ENCODE results near the gene RNASE8. TPM values are rescaled to one million over a fixed set of nuclear protein-coding genes. Genes with fewer than 3 reads are reported as not detected.

Gene RNASE8
- polyA plus RNA-seq, 4 donors, result not detected

DNA sequence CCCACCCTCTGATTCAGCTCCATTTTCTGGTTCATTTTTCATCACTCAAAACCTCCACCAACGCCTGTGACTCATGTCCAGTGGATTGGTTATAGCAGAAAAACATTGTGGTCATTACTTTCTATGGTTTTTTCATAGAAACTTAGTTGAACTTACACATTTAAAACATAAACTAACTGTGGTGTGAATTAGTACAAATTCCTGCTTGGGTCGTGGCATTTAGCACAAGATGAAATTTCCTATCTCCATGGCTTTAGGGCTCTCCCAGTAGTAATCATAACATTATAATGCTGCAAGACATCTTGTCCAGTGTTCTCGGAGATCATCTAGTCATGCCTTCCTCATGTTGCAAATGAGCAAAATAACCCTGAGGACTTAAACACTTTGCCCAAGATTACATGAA lies 8.3 kb upstream of the RNASE8 start:
- DNase-seq (ENCODE audit: low read depth in 4 of 4, low spot score in 3 of 4), result no peak

DNA sequence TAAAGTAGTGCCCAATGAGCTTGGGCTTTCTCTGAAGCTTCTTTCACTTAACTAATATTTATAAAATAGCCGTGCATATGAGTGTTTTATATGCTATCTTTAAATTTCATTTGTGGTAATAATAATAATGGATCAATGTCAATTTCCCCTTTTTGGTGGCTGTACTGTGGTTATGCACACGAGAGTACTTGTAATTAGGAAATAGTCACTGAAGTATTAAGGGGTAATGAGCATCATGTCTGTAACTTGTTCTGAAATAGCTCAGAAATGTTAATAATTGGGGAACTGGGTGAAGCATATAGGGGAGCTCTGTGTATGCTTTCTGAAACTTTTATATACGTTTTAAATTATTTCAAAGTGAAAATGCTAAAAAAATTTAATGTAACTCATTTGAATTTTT lies 7.0 kb upstream of the RNASE8 start:
- no peak for DNase-seq (ENCODE audit: low read depth in 4 of 4, low spot score in 3 of 4)

DNA sequence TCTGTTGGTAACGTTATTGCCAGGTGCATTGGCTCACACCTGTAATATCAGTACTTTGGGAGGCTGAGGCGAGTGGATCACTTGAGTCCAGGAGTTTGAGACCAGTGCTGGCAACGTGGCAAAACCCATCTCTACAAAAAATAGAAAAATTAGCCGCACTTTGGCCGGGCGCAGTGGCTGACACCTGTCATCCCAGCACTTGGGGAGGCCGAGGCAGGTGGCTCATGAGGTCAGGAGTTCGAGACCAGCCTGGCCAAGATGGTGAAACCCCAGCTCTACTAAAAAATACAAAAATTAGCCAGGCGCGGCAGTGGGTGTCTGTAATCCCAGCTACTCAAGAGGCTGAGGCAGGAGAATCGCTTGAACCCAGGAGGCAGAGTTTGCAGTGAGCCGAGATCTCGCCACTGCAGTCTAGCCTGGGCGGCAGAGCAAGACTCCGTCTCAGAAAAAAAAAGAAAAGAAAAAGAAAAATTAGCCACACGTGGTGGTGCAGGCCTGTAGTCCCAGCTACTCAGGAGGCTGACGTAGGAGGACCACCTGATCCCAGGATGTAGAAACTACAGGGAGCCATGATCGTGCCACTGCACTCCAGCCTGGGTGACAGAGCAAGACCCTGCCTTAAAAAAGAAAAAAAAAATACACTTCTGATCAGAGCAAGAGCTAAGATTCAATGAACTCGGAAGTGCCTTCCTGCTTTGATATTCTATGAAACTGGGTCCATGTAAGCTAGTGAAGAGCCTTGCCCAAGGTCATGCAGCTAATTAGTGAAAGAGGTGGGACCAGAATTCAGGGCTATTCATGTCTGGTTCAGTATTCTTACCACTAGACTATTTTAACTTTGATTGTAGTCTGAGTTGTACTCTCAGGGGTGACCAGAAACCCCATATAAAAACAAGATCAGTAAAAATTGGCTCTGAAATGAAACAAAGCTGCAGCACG lies 4.2 kb upstream of the RNASE8 start:
- no peak for DNase-seq (ENCODE audit: low read depth in 4 of 4, low spot score in 3 of 4)

DNA sequence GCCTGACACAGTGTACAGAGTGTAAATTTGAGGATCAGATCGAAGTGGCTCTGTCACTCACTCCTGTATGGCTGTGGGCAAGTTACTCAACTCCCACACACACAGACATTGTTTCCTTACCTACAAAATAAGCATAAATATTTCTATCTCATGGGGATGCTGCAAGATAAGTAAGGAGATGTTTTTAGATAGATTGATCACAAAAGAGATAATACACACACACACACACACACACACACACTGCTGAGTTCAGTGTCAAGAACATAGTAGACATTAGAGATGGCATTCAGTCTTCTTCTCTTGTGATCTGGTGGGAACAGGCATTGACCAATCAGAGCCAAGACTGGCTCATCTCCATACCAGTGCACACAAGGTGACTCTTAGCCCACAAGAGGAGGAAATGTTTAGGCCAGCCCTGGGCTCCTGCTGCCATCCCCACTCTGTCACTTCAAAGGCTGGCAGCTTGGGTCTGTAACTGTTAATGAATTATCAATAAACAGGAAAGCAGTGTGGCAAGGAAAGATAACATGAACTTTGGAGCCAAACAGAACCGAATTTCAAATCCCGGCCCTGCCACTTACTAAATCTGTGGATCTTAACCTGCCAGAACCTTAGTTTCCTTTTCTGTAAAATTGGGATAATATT lies 3.4 kb upstream of the RNASE8 start:
- DNase-seq (ENCODE audit: low read depth in 4 of 4, low spot score in 3 of 4), result no peak

DNA sequence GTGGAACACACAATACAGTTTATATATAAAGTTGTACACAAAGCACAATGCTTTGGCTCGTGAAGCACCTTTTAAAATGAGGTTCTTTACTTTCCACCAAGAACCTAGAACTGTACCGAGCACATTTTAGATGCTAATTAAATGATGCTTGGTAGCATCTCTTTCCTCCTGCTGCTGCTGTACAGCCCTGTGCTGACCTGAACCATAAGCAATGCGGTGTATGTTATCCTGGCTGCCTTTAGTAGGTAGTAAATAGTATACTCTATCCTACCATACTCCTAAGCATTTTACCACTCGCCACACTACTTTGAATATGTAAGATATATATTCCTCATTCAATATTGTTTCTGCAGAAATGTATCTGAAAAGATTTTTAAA lies 2.9 kb upstream of the RNASE8 start:
- DNase-seq (ENCODE audit: low read depth in 4 of 4, low spot score in 3 of 4), result no peak

DNA sequence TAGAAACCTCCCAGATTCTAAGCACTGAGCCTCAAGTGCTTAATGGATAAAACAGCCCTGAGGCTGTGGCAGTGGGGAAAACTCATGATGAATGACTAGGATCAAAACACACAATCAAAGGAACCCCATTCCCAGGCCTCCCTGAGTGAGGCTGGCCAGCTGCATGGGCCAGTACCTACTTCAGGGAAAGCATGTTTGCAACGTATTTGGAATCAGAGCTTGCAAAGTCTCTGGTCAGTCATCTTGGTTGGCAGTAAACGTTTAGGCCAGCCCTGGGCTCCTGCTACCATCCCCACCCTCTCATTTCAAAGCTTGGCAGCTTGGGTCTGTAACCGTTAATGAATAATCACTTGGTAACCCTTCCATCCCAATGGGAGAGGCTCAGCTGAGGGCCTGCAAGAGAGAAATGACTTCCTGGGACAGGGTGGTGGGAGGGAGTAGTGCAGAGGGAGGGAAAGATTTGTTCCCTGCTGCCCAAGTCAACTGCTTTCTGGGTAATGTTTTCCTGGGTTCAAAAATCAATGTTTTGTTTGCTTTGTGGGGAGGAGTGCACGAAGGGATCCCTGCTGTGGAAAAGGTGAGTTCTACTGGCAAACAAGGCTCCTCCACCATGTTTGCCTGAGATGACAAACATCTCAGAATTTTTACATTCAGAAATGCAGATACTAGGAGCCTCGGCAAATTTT lies 2.0 kb upstream of the RNASE8 start:
- no peak for DNase-seq (ENCODE audit: low read depth in 4 of 4, low spot score in 3 of 4)

DNA sequence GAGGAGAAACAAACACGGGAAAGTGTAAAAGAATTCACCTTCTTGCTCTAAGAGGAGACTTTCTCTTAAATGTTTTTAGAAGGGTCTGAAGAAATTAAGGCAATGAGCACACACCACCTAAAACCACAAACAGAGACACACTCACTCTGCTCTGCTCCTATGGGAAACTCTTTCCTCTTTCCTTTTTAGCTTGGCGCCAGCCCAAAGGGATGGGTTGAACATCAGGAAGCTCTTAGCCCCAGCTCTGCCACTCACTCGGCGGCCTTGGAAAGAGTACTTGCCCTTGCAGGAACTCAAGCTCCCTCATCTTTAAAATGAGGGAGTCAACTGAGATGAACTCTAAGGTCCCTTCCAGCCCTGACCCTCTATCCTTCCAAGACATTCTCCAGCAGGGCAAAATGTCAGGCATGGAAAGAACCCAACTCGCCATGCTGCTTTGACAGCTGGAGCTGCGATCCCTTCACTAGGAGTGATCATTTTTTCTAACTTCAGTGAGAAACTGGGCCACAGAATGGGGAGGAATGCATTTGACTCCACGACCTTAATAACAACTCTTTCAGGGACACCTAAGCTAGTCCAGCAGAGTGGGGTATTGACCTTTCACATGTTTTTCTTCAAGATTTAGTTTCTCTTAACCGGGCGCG lies 980 bp upstream of the RNASE8 start:
- DNase-seq (ENCODE audit: low read depth in 4 of 4, low spot score in 3 of 4), result no peak

DNA sequence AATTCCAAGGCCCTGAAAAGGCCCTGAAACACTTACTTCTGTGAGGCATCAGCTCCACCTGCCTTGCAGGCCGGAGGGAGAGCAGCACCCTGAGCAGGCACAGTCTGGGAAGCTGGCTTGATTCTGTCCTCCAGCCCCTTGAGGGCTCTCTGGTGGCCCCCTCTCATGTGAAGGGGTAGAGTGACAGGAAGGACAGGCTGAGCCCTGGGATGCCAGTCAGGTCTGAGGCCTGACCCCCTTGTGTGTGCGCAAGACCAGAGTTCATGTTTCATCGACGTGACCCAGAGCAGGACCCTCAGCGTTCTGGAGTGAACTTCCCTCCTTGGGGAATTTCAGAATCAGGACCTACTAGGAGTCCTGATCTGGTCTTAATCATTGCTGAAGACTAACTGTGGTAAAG lies 1.3 kb downstream of the RNASE8 start:
- no peak for DNase-seq (ENCODE audit: low read depth in 4 of 4, low spot score in 3 of 4)

DNA sequence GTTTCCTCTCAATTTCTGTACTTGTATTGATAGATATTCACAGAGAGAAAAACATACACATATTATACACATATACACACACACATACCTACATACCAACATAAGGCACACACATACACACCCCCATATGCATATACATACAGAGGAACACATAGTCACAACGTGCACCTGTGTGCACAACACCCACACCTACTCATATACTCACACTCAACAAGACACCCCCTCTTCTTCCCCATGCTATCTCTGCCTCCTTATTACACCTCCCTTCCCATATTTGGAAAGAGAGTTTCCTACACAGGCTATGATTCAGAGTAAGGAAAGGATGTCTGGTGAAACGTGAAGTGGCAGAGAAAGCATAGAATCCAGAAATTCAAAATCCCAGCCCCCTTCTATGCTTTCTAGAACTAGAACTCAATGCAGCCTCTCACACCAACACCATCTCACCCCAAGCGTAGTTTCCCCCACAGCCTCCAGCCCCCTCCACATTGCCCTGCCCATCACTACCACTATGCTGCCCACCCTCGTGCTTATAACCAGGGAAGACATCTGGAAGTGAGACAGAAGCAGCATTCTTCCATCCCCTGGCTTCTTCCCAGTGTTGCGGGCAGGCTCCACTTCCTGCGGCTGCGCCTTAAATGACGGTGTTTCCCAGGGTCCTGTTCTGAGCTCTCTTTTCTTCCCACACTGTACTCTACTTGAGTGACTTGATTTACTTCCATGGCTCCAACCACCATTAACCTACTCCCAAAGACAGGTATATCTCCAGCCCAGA lies 2.4 kb downstream of the RNASE8 start:
- no peak for DNase-seq (ENCODE audit: low read depth in 4 of 4, low spot score in 3 of 4)

DNA sequence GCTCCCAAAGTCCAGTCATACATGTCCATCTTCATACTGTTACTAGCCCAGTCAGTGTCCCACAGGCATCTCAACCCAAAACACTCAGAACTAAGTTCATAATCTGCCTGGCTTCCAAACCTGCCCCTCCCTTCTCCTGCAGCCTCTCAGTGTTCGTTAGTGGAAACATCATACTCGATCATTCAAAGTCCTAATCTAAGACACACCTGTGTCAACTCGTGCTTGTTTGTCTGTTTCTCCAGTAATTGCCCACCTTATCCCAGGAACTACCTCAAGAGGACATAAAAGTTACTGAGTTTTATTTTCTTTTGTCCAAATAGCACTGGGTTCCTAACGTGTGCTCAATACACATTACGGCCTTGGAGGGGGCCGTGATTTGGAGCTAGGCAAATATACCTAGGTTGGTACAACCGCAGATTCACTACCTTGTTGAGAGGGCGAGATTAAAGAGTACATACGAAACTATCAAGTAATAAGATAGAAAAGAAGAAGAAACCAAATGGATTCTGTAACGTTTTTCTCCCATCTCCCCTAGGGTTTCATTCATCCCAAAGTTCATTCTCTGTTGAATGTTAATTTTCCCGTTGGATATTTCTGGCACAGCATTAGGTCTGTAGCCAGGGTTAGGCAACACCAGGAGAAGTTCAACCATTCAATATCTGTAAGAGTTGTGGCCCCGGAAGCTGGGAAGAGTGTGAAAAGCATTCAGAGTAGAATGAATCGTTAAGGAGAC lies 3.2 kb downstream of the RNASE8 start:
- DNase-seq (ENCODE audit: low read depth in 4 of 4, low spot score in 3 of 4), result no peak

DNA sequence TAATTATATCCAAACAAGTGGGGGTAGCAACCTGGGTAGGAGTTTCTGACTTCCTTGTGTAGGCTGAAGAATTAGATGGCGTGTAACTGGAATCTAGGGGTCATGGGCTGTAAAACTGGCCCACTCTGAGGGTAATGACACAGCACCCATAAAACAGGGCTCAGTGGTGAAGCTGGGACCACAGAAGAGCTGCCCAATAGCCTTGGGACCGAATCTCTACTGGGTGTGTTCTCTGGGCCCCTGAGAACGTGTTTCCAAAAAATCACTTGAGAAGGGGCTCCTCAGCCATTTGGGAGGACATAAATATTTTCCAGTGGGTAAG lies 3.7 kb downstream of the RNASE8 start:
- no peak for DNase-seq (ENCODE audit: low read depth in 4 of 4, low spot score in 3 of 4)

DNA sequence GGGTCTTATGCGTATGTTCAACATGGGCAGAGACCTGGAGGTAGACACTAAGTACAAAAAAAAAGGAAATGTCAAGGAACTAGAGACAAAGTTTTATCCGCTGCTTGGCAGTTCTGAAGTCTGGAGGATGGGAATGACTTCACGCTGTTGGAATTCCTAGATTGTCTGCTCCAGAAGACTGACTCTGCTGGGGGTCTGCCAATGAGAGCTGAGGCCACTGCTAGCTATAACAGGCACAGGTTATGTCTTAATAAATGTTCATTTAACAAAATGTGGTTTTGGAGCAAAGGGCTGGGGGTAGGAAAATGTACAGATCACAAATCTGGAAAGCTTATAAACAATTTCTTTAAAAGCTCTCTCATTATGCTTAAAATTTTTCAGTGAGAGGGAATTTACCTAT lies 5.9 kb downstream of the RNASE8 start:
- DNase-seq (ENCODE audit: low read depth in 4 of 4, low spot score in 3 of 4), result no peak

DNA sequence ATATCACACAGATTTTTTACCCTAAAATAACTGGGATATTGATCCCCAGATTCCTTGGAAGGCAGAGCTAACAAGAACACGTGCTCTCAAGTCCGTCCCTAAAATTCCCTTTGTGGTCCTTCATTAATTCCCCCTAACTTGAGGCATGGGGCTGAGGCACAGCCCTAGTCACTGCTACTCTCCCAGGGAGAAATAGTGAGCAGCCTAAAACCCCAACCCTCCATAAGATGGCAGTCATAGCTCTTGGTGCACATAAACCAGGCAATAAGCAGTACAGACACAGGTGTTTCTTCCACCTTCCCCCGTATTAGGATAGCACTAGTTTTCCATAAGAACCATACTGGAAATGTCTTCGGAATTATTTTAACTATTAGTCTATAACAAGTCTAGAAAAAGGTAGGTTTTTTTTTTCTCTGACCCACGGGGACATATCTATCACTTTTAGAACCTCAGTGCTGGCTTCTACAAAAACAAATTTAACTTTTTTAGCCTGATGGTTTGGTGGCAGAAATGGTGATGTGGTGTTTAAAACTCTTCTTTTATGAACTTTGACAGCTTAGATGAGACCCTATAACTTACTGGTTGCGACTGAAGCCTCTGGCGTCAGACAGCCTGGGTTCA lies 9.4 kb downstream of the RNASE8 start:
- no peak for DNase-seq (ENCODE audit: low read depth in 4 of 4, low spot score in 3 of 4)

DNA sequence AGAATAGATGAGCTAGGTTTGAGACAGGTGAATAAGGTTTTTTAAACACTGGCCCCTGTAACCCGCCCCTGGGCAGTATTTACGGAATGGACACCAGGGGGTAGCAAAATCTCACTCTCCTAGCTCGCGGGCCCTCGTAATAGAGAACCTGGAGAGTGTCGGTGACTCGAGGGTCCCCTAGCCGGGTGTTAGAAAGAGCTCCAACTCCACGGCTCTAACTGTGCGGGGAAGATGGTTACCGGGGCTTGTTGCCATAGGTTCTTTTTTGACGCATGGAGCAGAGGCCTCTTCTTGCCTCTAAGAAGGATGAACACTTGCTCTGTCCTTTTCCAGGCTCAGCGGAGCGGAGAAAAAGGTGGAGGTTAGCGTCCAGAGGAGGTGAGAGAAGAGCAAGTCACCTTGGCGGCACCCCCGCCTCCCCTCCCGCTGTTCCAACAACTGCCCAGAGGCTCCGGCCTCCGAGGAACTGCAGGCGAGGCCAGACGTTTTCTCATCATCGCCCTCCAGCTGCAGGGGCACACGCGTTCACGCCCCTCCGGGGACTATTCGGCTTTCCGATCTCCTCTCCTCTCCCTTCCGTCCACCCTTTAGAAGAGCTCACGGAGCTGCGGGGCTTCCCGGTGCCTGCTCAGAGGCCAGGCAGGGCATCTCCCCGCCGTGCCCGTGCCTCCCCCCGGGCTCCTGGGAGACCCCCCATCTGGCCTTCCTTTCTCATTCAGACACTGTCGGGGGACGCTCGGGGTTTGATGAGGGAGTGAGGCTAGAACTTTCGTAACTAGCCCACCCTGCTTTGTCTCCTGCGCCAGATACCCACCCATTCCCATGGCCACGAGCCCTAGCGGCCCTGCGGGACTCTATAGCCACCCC lies 11.1 kb downstream of the RNASE8 start:
- DNase-seq (ENCODE audit: low read depth in 4 of 4, low spot score in 3 of 4), result peak in 1 of 4 donors; percentile 41

DNA sequence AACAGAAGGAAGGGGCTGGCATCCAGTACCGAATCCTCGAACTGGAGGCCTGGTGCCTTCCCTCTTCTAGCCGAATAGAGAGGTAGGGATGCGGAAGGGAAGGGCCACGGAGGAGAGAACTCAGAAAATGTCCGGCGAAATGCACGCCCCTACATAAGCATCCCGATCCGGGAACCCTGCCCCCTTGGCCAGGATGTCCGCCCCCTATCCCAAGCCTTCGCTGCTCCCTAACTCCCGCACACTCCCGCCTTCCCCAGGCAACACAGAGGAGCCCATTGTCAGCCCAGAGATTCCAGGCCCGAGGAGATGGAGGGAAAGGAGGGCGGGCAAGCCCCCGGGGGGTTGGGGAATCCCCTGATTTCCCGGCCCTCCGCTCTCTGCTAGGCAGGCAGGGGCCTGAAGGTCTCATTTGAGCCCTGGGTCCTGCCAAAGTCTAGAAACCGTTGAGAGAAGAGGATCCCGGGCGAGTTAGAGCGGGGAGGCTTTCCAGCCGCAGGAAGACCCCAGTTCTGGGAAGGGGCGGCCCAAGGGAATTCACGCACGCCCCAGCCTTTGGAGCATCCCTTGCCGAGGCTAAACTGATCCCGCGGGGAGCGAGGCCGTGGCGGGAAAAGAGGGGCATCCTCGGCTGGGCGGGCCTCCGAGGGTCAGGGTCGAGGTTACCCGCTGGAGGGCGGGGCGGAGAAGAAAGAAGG lies 11.9 kb downstream of the RNASE8 start:
- peak in 2 of 4 donors; percentile 25 to 55 for DNase-seq (ENCODE audit: low read depth in 4 of 4, low spot score in 3 of 4)

DNA sequence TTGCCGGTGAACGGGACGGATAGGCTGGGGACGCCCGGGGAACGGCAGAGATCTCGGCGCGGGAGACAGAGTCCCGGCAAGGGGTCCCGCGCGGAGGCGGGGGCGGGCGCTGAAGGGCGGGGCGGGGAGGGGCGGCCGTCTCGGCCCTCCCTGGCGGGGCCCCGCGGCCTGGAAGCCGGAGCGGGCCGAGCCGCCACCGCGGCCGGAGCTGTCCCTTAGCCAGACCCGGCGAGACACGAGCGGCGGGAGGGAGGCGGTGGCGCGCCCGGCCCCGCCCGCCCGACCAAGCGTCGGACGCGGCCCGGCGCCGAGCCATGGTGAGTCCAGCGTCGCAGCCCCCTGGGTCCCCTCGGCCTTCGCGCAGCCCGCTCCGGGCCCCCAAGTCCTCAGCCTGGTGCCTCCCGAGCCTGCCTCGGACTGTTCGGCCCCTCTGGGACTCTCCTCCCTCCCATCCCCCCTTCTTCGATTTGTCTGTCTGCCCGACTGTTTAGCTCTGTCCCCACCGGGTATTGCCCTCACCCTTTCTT lies 12.5 kb downstream of the RNASE8 start, which contains the start of gene ARHGEF40:
ARHGEF40 (plus strand) TSS at position 222 of the 527 bp plus-strand sequence; CDS start at position 315, 93 bp downstream.
- peak in 2 of 4 donors; percentile 49 to 57 for DNase-seq (ENCODE audit: low read depth in 4 of 4, low spot score in 3 of 4)

DNA sequence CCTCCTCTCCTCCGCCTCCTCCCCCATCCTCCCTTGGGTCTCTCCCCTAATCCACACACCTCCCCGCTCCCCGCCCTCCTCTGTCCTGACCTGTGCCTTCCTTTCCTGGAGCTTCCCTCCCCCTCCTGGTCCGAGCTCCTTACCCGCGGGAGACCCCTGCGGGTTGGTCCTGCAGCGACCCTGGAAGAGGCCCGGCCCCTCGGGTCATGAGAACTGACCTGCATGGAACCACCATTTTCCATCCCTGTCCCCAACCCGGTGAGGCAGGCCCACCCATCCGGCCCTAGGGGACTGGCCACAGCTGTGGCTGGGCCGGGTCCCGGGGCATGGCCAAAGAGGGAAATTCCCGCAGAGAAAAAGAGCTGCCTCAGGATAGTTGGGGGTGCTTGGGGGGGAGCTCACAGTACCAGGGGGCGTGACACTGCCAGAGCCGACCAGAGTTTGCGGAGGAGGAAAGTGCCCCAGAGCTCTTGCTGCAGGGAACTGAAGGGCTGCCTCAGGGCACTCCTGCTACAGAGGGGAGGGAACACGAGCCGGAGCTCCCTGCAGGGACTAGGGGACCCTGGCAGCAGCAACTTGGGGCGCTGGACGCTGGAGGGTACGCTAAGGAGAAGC lies 13.1 kb downstream of the RNASE8 start:
- peak in 1 of 4 donors; percentile 62 for DNase-seq (ENCODE audit: low read depth in 4 of 4, low spot score in 3 of 4)

All from right renal pelvis (tissue), 4 donors.